GM23248 (cell line): ENCODE measurements around the gene RRP8.

Source experiments
- EZH2 ChIP-seq: fragments of 200-600 bp; sonication (generic); IDR thresholded peaks from 2 replicates; pipeline ENCODE4 v1.6.1; 2018; ENCODE audit warnings: antibody characterized with exemption, mild to moderate bottlenecking; ENCODE audit not compliant: insufficient read depth, poor library complexity, severe bottlenecking
- EZH2phosphoT487 ChIP-seq: fragments of 200-600 bp; sonication (generic); IDR thresholded peaks from 2 replicates; pipeline ENCODE4 v1.6.1; 2018; ENCODE audit warnings: antibody characterized with exemption, moderate library complexity, mild to moderate bottlenecking, low read depth; ENCODE audit not compliant: insufficient read depth

GRCh38 chr11:6629573-6629891, 26.1 kb upstream of the RRP8 start:
- TF ChIP-seq EZH2phosphoT487 (no peak), EZH2 (no peak)
